WTC11 (cell line): ENCODE results near the gene ITPRIP. TPM values are rescaled to one million over a fixed set of nuclear protein-coding genes. Genes with fewer than 3 reads are reported as not detected.

Experiments used
- ETV6 ChIP-seq: sonication (generic); formaldehyde crosslinking; IDR thresholded peaks from 2 replicates; pipeline ENCODE4 v1.8.1; 2022; ENCODE audit warnings: mild to moderate bottlenecking, missing genetic modification reagents
- FOXK1 ChIP-seq: sonication (generic); formaldehyde crosslinking; IDR thresholded peaks from 2 replicates; pipeline ENCODE4 v1.8.0; 2022; ENCODE audit warnings: mild to moderate bottlenecking, moderate library complexity, missing genetic modification reagents
- GABPB1 ChIP-seq: sonication (generic); formaldehyde crosslinking; IDR thresholded peaks from 2 replicates; pipeline ENCODE4 v1.8.1; 2023; ENCODE audit warnings: mild to moderate bottlenecking, missing genetic modification reagents
- GRHL2 ChIP-seq: fragments of 250-450 bp; sonication (Bioruptor Pico); IDR thresholded peaks from 2 replicates; pipeline ENCODE4 v1.8.0; 2022; ENCODE audit warnings: mild to moderate bottlenecking, moderate library complexity; ENCODE audit not compliant: insufficient replicate concordance, severe bottlenecking
- HMGA2 ChIP-seq: fragments of 250-450 bp; sonication (Bioruptor Pico); IDR thresholded peaks from 2 replicates; pipeline ENCODE4 v1.4.0; 2021; ENCODE audit warnings: mild to moderate bottlenecking, moderate library complexity
- MXD4 ChIP-seq: fragments of 250-450 bp; sonication (Bioruptor Pico); IDR thresholded peaks from 2 replicates; pipeline ENCODE4 v1.8.0; 2021; ENCODE audit warnings: mild to moderate bottlenecking, moderate library complexity, borderline replicate concordance
- NR1H2 ChIP-seq: sonication (generic); formaldehyde crosslinking; IDR thresholded peaks from 2 replicates; pipeline ENCODE4 v1.9.0; 2021; ENCODE audit warnings: mild to moderate bottlenecking, moderate library complexity, missing genetic modification reagents
- RORB ChIP-seq: fragments of 250-450 bp; sonication (Bioruptor Pico); IDR thresholded peaks from 2 replicates; pipeline ENCODE4 v1.9.0; 2021; ENCODE audit warnings: mild to moderate bottlenecking
- TP53 ChIP-seq: sonication (generic); formaldehyde crosslinking; IDR thresholded peaks from 2 replicates; pipeline ENCODE4 v1.8.1; 2023; ENCODE audit warnings: mild to moderate bottlenecking, missing genetic modification reagents
- ZBTB21 ChIP-seq: sonication (generic); formaldehyde crosslinking; IDR thresholded peaks from 2 replicates; pipeline ENCODE4 v1.8.1; 2023; ENCODE audit warnings: mild to moderate bottlenecking, missing genetic modification reagents, borderline replicate concordance
- ZNF121 ChIP-seq: sonication (generic); formaldehyde crosslinking; IDR thresholded peaks from 2 replicates; pipeline ENCODE4 v1.8.0; 2023; ENCODE audit warnings: missing genetic modification reagents
- total RNA-seq: library from RNA; stranded (reverse); gene quantifications from 3 replicates; pipeline ENCODE4 v1.2.3, GENCODE V29; 2021
- TF ChIP-seq, protein P1 (sequence below): sonication (generic); formaldehyde crosslinking; IDR thresholded peaks from 2 replicates; pipeline ENCODE4 v1.8.0; 2022; ENCODE audit warnings: mild to moderate bottlenecking, missing genetic modification reagents
- TF ChIP-seq, protein P2 (sequence below): sonication (generic); formaldehyde crosslinking; IDR thresholded peaks from 2 replicates; pipeline ENCODE4 v1.8.0; 2022; ENCODE audit warnings: missing genetic modification reagents
- TF ChIP-seq, protein P3 (sequence below): fragments of 200-600 bp; IDR thresholded peaks from 2 replicates; pipeline ENCODE4 v1.8.0; 2022; ENCODE audit warnings: antibody characterized with exemption
- TF ChIP-seq, protein P4 (sequence below): sonication (generic); formaldehyde crosslinking; IDR thresholded peaks from 2 replicates; pipeline ENCODE4 v1.8.1; 2022; ENCODE audit warnings: low read depth, missing genetic modification reagents, borderline replicate concordance
- TF ChIP-seq, protein P5 (sequence below): sonication (generic); formaldehyde crosslinking; IDR thresholded peaks from 2 replicates; pipeline ENCODE4 v1.8.1; 2023; ENCODE audit warnings: mild to moderate bottlenecking, moderate library complexity, missing genetic modification reagents
- TF ChIP-seq, protein P6 (sequence below): sonication (generic); formaldehyde crosslinking; IDR thresholded peaks from 2 replicates; pipeline ENCODE4 v1.8.0; 2022; ENCODE audit warnings: mild to moderate bottlenecking, missing genetic modification reagents
- TF ChIP-seq, protein P7 (sequence below): fragments of 250-450 bp; sonication (Bioruptor Pico); IDR thresholded peaks from 2 replicates; pipeline ENCODE4 v1.9.0; 2021; ENCODE audit warnings: moderate library complexity, mild to moderate bottlenecking, inconsistent platforms, borderline replicate concordance
- TF ChIP-seq, protein P8 (sequence below): sonication (generic); formaldehyde crosslinking; conservative IDR thresholded peaks from 2 replicates; pipeline ENCODE4 v1.8.1; 2022; ENCODE audit warnings: mild to moderate bottlenecking, missing genetic modification reagents

ITPRIP gene
- total RNA-seq, 1 experiment from 2014 or later, result 16.8 TPM

DNA sequence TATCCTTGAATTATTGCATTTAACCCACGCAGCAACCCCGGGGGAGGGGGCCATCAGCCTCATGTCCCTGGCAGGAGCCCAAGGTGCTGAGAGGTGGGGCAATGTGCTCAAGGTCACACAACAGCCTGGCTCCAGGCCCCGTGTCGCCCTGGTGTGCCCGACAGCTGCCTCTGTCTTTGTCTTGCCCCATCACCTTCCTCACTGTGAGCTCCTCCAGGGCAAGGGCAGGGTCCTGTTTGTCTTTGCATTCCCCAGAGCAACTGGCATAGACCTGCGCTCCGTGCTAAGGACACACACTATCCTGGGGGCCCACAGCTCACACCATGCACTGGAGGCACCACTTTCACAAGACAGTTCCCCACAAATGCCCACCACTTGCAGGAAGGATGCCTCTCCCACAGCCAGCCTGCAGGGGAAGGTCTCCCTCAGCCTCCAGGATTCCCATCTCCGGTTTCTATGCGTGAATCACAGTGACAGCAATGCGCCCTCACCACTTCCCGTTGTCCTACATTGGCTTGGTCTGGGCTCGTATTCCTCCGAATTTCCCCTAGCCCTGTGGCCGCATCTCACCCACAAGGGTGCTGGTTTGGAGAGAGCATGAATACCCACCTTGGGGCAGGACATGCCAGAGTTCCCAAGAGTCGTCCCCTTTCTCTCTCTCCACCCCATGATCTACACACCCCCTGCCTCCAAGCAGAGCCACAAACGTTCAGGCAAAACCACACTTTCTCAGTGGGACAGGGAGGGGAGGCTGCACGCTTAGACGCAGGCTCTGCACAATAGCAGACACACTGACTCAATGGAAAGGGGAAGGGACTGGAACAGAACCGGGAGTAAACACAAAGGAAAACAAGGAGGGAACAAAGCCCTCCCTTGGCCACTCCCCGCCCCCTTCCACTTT lies 10.3 kb downstream of the ITPRIP start (continued):
- TF ChIP-seq, protein P1, sequence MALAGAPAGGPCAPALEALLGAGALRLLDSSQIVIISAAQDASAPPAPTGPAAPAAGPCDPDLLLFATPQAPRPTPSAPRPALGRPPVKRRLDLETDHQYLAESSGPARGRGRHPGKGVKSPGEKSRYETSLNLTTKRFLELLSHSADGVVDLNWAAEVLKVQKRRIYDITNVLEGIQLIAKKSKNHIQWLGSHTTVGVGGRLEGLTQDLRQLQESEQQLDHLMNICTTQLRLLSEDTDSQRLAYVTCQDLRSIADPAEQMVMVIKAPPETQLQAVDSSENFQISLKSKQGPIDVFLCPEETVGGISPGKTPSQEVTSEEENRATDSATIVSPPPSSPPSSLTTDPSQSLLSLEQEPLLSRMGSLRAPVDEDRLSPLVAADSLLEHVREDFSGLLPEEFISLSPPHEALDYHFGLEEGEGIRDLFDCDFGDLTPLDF (CRISPR knock-in tag), result no peak
- no peak for TF ChIP-seq GRHL2 (CRISPR knock-in tag)
- peak; percentile 39; the same call in 1 of the 2 replicates for TF ChIP-seq TP53 (CRISPR knock-in tag)
- no peak for TF ChIP-seq ZBTB21 (CRISPR knock-in tag)
- TF ChIP-seq, protein P2, sequence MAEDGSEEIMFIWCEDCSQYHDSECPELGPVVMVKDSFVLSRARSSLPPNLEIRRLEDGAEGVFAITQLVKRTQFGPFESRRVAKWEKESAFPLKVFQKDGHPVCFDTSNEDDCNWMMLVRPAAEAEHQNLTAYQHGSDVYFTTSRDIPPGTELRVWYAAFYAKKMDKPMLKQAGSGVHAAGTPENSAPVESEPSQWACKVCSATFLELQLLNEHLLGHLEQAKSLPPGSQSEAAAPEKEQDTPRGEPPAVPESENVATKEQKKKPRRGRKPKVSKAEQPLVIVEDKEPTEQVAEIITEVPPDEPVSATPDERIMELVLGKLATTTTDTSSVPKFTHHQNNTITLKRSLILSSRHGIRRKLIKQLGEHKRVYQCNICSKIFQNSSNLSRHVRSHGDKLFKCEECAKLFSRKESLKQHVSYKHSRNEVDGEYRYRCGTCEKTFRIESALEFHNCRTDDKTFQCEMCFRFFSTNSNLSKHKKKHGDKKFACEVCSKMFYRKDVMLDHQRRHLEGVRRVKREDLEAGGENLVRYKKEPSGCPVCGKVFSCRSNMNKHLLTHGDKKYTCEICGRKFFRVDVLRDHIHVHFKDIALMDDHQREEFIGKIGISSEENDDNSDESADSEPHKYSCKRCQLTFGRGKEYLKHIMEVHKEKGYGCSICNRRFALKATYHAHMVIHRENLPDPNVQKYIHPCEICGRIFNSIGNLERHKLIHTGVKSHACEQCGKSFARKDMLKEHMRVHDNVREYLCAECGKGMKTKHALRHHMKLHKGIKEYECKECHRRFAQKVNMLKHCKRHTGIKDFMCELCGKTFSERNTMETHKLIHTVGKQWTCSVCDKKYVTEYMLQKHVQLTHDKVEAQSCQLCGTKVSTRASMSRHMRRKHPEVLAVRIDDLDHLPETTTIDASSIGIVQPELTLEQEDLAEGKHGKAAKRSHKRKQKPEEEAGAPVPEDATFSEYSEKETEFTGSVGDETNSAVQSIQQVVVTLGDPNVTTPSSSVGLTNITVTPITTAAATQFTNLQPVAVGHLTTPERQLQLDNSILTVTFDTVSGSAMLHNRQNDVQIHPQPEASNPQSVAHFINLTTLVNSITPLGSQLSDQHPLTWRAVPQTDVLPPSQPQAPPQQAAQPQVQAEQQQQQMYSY (CRISPR knock-in tag), result no peak
- no peak for TF ChIP-seq GABPB1 (CRISPR knock-in tag)
- TF ChIP-seq, protein P3, sequence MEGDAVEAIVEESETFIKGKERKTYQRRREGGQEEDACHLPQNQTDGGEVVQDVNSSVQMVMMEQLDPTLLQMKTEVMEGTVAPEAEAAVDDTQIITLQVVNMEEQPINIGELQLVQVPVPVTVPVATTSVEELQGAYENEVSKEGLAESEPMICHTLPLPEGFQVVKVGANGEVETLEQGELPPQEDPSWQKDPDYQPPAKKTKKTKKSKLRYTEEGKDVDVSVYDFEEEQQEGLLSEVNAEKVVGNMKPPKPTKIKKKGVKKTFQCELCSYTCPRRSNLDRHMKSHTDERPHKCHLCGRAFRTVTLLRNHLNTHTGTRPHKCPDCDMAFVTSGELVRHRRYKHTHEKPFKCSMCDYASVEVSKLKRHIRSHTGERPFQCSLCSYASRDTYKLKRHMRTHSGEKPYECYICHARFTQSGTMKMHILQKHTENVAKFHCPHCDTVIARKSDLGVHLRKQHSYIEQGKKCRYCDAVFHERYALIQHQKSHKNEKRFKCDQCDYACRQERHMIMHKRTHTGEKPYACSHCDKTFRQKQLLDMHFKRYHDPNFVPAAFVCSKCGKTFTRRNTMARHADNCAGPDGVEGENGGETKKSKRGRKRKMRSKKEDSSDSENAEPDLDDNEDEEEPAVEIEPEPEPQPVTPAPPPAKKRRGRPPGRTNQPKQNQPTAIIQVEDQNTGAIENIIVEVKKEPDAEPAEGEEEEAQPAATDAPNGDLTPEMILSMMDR, result no peak
- TF ChIP-seq HMGA2 (CRISPR knock-in tag), result no peak
- TF ChIP-seq, protein P4, sequence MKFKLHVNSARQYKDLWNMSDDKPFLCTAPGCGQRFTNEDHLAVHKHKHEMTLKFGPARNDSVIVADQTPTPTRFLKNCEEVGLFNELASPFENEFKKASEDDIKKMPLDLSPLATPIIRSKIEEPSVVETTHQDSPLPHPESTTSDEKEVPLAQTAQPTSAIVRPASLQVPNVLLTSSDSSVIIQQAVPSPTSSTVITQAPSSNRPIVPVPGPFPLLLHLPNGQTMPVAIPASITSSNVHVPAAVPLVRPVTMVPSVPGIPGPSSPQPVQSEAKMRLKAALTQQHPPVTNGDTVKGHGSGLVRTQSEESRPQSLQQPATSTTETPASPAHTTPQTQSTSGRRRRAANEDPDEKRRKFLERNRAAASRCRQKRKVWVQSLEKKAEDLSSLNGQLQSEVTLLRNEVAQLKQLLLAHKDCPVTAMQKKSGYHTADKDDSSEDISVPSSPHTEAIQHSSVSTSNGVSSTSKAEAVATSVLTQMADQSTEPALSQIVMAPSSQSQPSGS (CRISPR knock-in tag), result no peak
- TF ChIP-seq, protein P5, sequence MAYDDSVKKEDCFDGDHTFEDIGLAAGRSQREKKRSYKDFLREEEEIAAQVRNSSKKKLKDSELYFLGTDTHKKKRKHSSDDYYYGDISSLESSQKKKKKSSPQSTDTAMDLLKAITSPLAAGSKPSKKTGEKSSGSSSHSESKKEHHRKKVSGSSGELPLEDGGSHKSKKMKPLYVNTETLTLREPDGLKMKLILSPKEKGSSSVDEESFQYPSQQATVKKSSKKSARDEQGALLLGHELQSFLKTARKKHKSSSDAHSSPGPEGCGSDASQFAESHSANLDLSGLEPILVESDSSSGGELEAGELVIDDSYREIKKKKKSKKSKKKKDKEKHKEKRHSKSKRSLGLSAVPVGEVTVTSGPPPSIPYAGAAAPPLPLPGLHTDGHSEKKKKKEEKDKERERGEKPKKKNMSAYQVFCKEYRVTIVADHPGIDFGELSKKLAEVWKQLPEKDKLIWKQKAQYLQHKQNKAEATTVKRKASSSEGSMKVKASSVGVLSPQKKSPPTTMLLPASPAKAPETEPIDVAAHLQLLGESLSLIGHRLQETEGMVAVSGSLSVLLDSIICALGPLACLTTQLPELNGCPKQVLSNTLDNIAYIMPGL (CRISPR knock-in tag), result no peak
- TF ChIP-seq, protein P6, sequence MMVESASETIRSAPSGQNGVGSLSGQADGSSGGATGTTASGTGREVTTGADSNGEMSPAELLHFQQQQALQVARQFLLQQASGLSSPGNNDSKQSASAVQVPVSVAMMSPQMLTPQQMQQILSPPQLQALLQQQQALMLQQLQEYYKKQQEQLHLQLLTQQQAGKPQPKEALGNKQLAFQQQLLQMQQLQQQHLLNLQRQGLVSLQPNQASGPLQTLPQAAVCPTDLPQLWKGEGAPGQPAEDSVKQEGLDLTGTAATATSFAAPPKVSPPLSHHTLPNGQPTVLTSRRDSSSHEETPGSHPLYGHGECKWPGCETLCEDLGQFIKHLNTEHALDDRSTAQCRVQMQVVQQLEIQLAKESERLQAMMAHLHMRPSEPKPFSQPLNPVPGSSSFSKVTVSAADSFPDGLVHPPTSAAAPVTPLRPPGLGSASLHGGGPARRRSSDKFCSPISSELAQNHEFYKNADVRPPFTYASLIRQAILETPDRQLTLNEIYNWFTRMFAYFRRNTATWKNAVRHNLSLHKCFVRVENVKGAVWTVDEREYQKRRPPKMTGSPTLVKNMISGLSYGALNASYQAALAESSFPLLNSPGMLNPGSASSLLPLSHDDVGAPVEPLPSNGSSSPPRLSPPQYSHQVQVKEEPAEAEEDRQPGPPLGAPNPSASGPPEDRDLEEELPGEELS (CRISPR knock-in tag), result 0 out of 2 replicates have a peak, but pooled peaks have one; percentile 32
- TF ChIP-seq, protein P7, sequence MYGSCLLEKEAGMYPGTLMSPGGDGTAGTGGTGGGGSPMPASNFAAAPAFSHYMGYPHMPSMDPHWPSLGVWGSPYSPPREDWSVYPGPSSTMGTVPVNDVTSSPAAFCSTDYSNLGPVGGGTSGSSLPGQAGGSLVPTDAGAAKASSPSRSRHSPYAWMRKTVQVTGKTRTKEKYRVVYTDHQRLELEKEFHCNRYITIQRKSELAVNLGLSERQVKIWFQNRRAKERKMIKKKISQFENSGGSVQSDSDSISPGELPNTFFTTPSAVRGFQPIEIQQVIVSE (CRISPR knock-in tag), result no peak
- peak; percentile 5; the same call in 1 of the 2 replicates for TF ChIP-seq ETV6 (CRISPR knock-in tag)
- TF ChIP-seq MXD4, result no peak
- TF ChIP-seq ZNF121 (CRISPR knock-in tag), result no peak
- no peak for TF ChIP-seq RORB
- TF ChIP-seq, protein P8, sequence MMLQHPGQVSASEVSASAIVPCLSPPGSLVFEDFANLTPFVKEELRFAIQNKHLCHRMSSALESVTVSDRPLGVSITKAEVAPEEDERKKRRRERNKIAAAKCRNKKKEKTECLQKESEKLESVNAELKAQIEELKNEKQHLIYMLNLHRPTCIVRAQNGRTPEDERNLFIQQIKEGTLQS (CRISPR knock-in tag), result no peak
- no peak for TF ChIP-seq NR1H2
- TF ChIP-seq FOXK1 (CRISPR knock-in tag), result peak; percentile 71; the same call in 1 of the 2 replicates
